Head of caudate nucleus (tissue), 42 donors: Measurements from ENCODE around the gene PLXDC2.
"Not testable (repeated sequence)": the region's sequence is repeated elsewhere in the genome, so short reads cannot be mapped to it uniquely, and the experiment has no call there.

Experiments used
- DNase-seq, 42 donors: peaks; one replicate each; pipeline versions ENCODE4 v3.0.0 to v3.0.0-alpha.2; 2020 to 2021; ENCODE audit warnings: mixed read lengths in 7 of 42
- intact Hi-C: fragments of 100-400 bp; cut with DNase I; formaldehyde crosslinking; loops from one replicate; pipeline ENCODE4 v1.15.0; 2022

PLXDC2 gene

GRCh38 chr10:19998482-19998881 lies 182.2 kb downstream of the PLXDC2 start:
- intact Hi-C loops = no loop called here
- DNase-seq = no peak

GRCh38 chr10:19999431-19999830 lies 183.2 kb downstream of the PLXDC2 start:
- intact Hi-C loops = no loop called here
- DNase-seq = no peak

- intact Hi-C loops = not testable (repeated sequence)
Measured at GRCh38 chr10:20002026-20002425, 185.8 kb downstream of the PLXDC2 start.

GRCh38 chr10:20002657-20003056 lies 186.4 kb downstream of the PLXDC2 start:
- DNase-seq = no peak
- intact Hi-C loops = no loop called here

More at GRCh38 chr10:20002026-20002425, 185.8 kb downstream of the PLXDC2 start:
- not testable (repeated sequence) for DNase-seq

GRCh38 chr10:20004087-20004523 lies 187.9 kb downstream of the PLXDC2 start:
- intact Hi-C loops = no loop called here
- peak in 32 of 42 donors; percentile 13 to 72 (median 42) for DNase-seq

- DNase-seq = no peak
- intact Hi-C loops = loop anchor here (5.0 kb wide), 1 partner anchor 188 kb away; the partner anchor contains the start of gene PLXDC2
Measured at GRCh38 chr10:20005638-20006037, 189.4 kb downstream of the PLXDC2 start.

- DNase-seq = no peak
- intact Hi-C loops = loop anchor here (5.0 kb wide), 1 partner anchor 189 kb away; the partner anchor contains the start of gene PLXDC2
Measured at GRCh38 chr10:20006169-20006870, 190.1 kb downstream of the PLXDC2 start.

- DNase-seq = no peak
- intact Hi-C loops = loop anchor here (5.0 kb wide), 1 partner anchor 190 kb away; the partner anchor contains the start of gene PLXDC2
Measured at GRCh38 chr10:20007426-20007825, 191.2 kb downstream of the PLXDC2 start.

GRCh38 chr10:20013991-20014750 lies 197.9 kb downstream of the PLXDC2 start:
- intact Hi-C loops = no loop called here
- DNase-seq = no peak

GRCh38 chr10:20017961-20018360 lies 201.7 kb downstream of the PLXDC2 start:
- no peak for DNase-seq
- intact Hi-C loops = no loop called here

- DNase-seq = no peak
- intact Hi-C loops = no loop called here
Measured at GRCh38 chr10:20020677-20021076, 204.4 kb downstream of the PLXDC2 start.

GRCh38 chr10:20029523-20029922 lies 213.3 kb downstream of the PLXDC2 start:
- intact Hi-C loops = no loop called here
- no peak for DNase-seq

- intact Hi-C loops = no loop called here
- DNase-seq = no peak
Measured at GRCh38 chr10:20033476-20033875, 217.2 kb downstream of the PLXDC2 start.

GRCh38 chr10:20034732-20035131 lies 218.5 kb downstream of the PLXDC2 start:
- intact Hi-C loops = no loop called here
- no peak for DNase-seq

GRCh38 chr10:20040012-20040411 lies 223.8 kb downstream of the PLXDC2 start:
- DNase-seq = no peak
- intact Hi-C loops = no loop called here

GRCh38 chr10:20041931-20042330 lies 225.7 kb downstream of the PLXDC2 start:
- no peak for DNase-seq
- intact Hi-C loops = no loop called here

GRCh38 chr10:20045100-20045499 lies 228.9 kb downstream of the PLXDC2 start:
- intact Hi-C loops, DNase-seq: not testable (repeated sequence)

GRCh38 chr10:20048161-20048560 lies 231.9 kb downstream of the PLXDC2 start:
- peak in 12 of 42 donors; percentile 9 to 63 (median 36) for DNase-seq
- intact Hi-C loops = no loop called here

- no peak for DNase-seq
- intact Hi-C loops = no loop called here
Measured at GRCh38 chr10:20058135-20058534, 241.9 kb downstream of the PLXDC2 start.
